GM12864 (cell line): ENCODE measurements around the gene DENND6B.

ENCODE experiments used
- DNase-seq: peaks from one replicate; pipeline ENCODE4 v3.0.0-alpha.2; 2011; ENCODE audit warnings: low read depth
- H3K4me3 ChIP-seq: 2 replicates; pipeline ENCODE4 v1.5.1; 2011; ENCODE audit warnings: mild to moderate bottlenecking, low read depth, low read length, control low read depth
- CTCF ChIP-seq: IDR thresholded peaks from 2 replicates; pipeline ENCODE4 v1.5.1; 2011; ENCODE audit warnings: low read depth, mild to moderate bottlenecking, moderate library complexity, low read length, control low read depth, inconsistent platforms; ENCODE audit errors: missing control alignments

The DENND6B gene

GRCh38 chr22:50361222-50361621 lies 34.4 kb upstream of the DENND6B start:
- DNase-seq: no peak
- no peak overlapping the region for H3K4me3 ChIP-seq
- no peak for TF ChIP-seq CTCF

- no peak for DNase-seq
- no peak for TF ChIP-seq CTCF
- no peak overlapping the region for H3K4me3 ChIP-seq
These were observed 33.8 kb upstream of the DENND6B start for GRCh38 chr22:50360578-50360977.

- no peak for TF ChIP-seq CTCF
These were observed 30.9 kb upstream of the DENND6B start for GRCh38 chr22:50357756-50358155.

GRCh38 chr22:50357222-50357621 lies 30.4 kb upstream of the DENND6B start:
- TF ChIP-seq CTCF: no peak
- no peak for DNase-seq
- no peak overlapping the region for H3K4me3 ChIP-seq

More at GRCh38 chr22:50357756-50358155, 30.9 kb upstream of the DENND6B start:
- no peak overlapping the region for H3K4me3 ChIP-seq
- no peak for DNase-seq

- no peak overlapping the region for H3K4me3 ChIP-seq
- DNase-seq: no peak
- TF ChIP-seq CTCF: no peak
These were observed 29.4 kb upstream of the DENND6B start for GRCh38 chr22:50356186-50356585.

- no peak for DNase-seq
- H3K4me3 ChIP-seq: no peak overlapping the region
- no peak for TF ChIP-seq CTCF
These were observed 21.2 kb upstream of the DENND6B start for GRCh38 chr22:50348058-50348457.

GRCh38 chr22:50347157-50347556 lies 20.3 kb upstream of the DENND6B start:
- no peak for DNase-seq
- H3K4me3 ChIP-seq: no peak overlapping the region
- TF ChIP-seq CTCF: no peak
